ENCODE measurements around the gene OTUD5.

The OTUD5 gene

DNA sequence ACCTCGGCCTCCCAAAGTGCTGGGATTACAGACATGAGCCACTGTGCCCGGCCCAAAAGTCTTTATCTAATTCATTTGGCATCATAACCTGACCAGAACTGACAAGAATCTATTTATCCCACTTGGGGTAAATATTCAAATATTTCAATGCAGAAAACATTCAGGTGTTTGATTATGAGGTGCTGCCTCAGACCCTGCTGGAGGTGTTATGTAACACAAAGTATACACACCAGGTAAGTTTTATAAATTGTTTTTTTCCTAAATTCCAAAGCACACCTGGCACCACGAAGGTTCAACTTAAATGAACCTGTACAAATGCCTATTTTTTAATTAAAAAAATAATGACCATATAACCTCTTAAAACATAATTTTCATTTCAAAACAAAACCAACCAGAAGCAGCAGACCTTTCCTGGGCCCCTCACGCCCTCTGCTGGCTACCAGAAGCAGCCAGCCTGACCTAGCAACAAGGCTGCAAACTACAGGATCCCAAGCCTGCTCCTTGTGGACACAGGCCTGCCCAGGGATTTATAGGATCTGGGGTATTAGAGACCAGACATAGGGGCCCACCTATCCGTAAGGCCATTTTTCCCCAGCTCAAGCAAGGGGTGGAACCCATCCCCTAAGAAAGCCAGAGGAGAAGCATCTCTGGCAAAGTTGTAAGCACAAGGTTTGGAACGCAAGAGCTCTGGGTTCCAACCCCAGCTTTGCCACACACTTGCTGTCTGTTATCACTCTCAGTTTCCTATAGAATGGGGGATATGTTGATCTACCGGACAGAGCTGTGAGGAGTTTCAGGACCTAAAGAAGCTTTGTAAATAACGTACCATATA, 11.7 kb downstream of the OTUD5 start:
- TF ChIP-seq CTCF (IDR thresholded peaks at IDR 0.05; ENCODE audit: extremely low read depth, missing control alignments) = peak; percentile 80
- peak; percentile 48 for DNase-seq (ENCODE audit: low spot score)

GRCh38 chrX:48942895-48943294, 14.5 kb downstream of the OTUD5 start:
- TF ChIP-seq CTCF (IDR thresholded peaks at IDR 0.05; ENCODE audit: extremely low read depth, missing control alignments) = no peak
- no peak for DNase-seq (ENCODE audit: low spot score)

- DNase-seq (ENCODE audit: low spot score) = no peak
Measured at GRCh38 chrX:48940404-48940955, 16.9 kb downstream of the OTUD5 start.

GRCh38 chrX:48939524-48940228, 17.7 kb downstream of the OTUD5 start:
- TF ChIP-seq CTCF (IDR thresholded peaks at IDR 0.05; ENCODE audit: extremely low read depth, missing control alignments) = no peak

More at GRCh38 chrX:48940404-48940955, 16.9 kb downstream of the OTUD5 start:
- TF ChIP-seq CTCF (IDR thresholded peaks at IDR 0.05; ENCODE audit: extremely low read depth, missing control alignments) = no peak

DNA sequence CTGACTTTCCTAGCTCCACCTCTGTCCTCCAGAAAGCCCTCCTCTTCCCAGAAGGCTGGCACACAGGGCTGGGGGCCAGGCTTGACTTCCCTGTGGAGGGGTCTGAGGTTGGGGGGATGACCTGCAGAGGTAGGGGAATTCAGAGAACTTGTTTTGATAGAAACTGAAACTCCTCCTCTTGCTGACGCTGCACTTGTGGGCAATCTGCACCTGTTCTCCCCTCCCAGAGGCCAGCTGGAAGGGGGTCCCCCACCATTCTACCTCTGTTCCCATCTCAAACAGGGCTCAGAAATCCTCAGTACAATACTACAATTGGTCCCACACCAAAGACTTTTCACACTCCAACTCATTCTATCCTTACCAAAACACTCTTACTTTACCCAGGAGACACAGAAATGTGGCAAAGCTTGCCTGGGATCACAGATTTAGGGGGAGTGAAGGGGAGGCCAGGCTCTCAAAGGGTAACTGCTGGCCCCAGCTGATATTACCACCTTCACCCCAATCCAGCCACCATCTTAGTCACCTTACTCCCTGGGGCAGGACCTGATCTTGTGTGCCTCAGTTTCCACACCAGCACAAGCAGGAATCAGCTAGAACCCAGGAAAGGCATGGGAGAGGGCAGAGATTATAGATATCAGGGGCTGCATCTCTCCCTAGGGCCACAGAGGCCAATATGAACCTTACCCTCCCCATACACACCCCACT, 18.5 kb downstream of the OTUD5 start:
- no peak for TF ChIP-seq CTCF (IDR thresholded peaks at IDR 0.05; ENCODE audit: extremely low read depth, missing control alignments)
- DNase-seq (ENCODE audit: low spot score) = peak; percentile 49

More at GRCh38 chrX:48939524-48940228, 17.7 kb downstream of the OTUD5 start:
- no peak for DNase-seq (ENCODE audit: low spot score)

DNA sequence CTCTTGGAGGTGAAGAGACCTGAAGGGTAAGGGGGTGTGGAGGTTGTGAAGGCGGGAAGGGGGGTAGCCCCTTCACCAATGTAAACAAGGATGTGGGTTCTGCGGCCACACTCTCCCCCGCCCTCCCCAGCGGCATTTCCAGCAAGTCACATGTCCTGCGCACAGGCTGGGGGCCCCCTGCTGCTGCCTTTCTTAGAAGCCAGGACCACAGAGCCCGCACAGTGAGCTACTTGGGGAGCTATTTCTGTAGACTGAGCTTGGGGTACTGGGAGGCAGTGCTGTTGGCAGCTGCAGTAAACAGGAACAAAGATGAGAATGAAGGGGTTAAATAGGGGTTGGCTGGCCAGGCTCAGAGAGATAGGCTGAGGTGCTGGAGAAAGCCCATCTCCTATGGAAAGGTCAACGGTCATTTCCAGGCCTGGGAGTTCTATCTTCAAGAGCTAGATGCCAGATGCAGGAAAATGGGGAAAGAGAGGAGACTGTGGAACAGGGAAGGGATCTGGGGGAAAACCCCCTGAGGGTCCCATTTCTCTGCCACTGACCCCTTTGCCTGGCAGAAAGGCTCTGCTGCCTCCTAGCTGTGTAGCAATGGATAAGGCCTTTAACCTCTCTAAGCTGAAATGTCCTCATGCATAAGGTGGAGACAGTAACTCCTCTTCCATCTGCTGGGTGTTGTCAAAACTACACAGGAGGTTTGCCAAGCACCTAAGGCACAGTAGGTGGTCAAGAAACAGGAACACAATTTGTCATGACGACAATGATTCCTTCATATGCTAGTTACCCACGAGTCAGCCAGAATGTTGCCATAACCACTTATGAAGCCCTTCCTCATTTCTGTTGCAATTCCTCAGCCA, 20.1 kb downstream of the OTUD5 start:
- TF ChIP-seq CTCF (IDR thresholded peaks at IDR 0.05; ENCODE audit: extremely low read depth, missing control alignments) = peak; percentile 16
- DNase-seq (ENCODE audit: low spot score) = peak; percentile 68

All from GM20000 (cell line).